ENCODE results near the gene RIMS4.
A peak's percentile ranks its signal among the peaks of the same experiment; 100 is the strongest.

The RIMS4 gene

GRCh38 chr20:44762466-44763140 is 47.7 kb downstream of the RIMS4 start:
- no peak for ATAC-seq
- DNase-seq: no peak

- ATAC-seq: no peak
- no peak for DNase-seq
Measured at GRCh38 chr20:44761423-44761822, 48.9 kb downstream of the RIMS4 start.

- DNase-seq (no peak), ATAC-seq (no peak)
Measured at GRCh38 chr20:44759595-44759994, 50.8 kb downstream of the RIMS4 start.

GRCh38 chr20:44758247-44759101 is 51.9 kb downstream of the RIMS4 start:
- no peak for ATAC-seq
- DNase-seq: no peak

GRCh38 chr20:44756956-44757355 is 53.4 kb downstream of the RIMS4 start:
- ATAC-seq (no peak), DNase-seq (no peak)

GRCh38 chr20:44756011-44756688 is 54.2 kb downstream of the RIMS4 start:
- no peak for DNase-seq
- ATAC-seq: no peak

GRCh38 chr20:44754554-44754953 is 55.8 kb downstream of the RIMS4 start:
- DNase-seq (no peak), ATAC-seq (no peak)

- DNase-seq (no peak), ATAC-seq (no peak)
Measured at GRCh38 chr20:44752099-44752931, 58.0 kb downstream of the RIMS4 start.

GRCh38 chr20:44750081-44750805 is 60.1 kb downstream of the RIMS4 start:
- ATAC-seq: no peak
- DNase-seq: peak; percentile 17

- DNase-seq: no peak
Measured at GRCh38 chr20:44748005-44748370, 62.4 kb downstream of the RIMS4 start.

GRCh38 chr20:44747166-44748004 is 63.0 kb downstream of the RIMS4 start:
- peak; percentile 41 for ATAC-seq
- peak; percentile 79 for DNase-seq

More at GRCh38 chr20:44748005-44748370, 62.4 kb downstream of the RIMS4 start:
- ATAC-seq: no peak

GRCh38 chr20:44746367-44747165 is 63.8 kb downstream of the RIMS4 start:
- ATAC-seq (no peak), DNase-seq (no peak)

GRCh38 chr20:44745598-44746366 is 64.6 kb downstream of the RIMS4 start, which contains the start of gene KCNK15:
Gene KCNK15 (plus strand): TSS chr20:44745865. CDS start chr20:44745911, 46 bp downstream.
- peak; percentile 58 for ATAC-seq
- DNase-seq: peak; percentile 57

- no peak for DNase-seq
- ATAC-seq: no peak
Measured at GRCh38 chr20:44745122-44745597, 65.2 kb downstream of the RIMS4 start.

- ATAC-seq (no peak), DNase-seq (no peak)
Measured at GRCh38 chr20:44743916-44744655, 66.3 kb downstream of the RIMS4 start.

GRCh38 chr20:44743080-44743701 is 67.2 kb downstream of the RIMS4 start:
- no peak for DNase-seq
- ATAC-seq: no peak

Measured in stimulated activated naive CD8-positive, alpha-beta T cell treated with anti-CD3 and anti-CD28 coated beads, Interleukin-15, Interleukin-2, amounts not matched to agents 100 U/mL and 50 U/mL, for 24 hours (primary cell).